ENCODE results near the gene SPATC1L. TPM values are rescaled to one million over a fixed set of nuclear protein-coding genes. Genes with fewer than 3 reads are reported as not detected.
A peak's percentile ranks its signal among the peaks of the same experiment; 100 is the strongest.
"Not testable (repeated sequence)": the region's sequence is repeated elsewhere in the genome, so short reads cannot be mapped to it uniquely, and the experiment has no call there.

SPATC1L gene
- total RNA-seq, 6 donors from 2014 or later: 0.91 to 22.0 (median 7.2) TPM

- Histone ChIP-seq H3K4me1 (peaks cover 8 to 39% (median 25%) of the 10 kb centered on the region in 4 donors), H3K9me3 (no peaks in the 10 kb centered on the region), H3K27ac (peak overlapping the region in 3 of 4 donors; percentile 72 to 90 (median 83)), H3K4me3 (no peak overlapping the region), H3K36me3 (peaks cover 0 to 30% (median 18%) of the 10 kb centered on the region in 4 donors), H3K27me3 (no peaks in the 10 kb centered on the region)
- 93 to 95% methylated on average over 8 of the region's 8 CpGs for WGBS, 2 donors
- no peak for ATAC-seq (ENCODE audit: low FRiP score in 2 of 2)
- TF ChIP-seq POLR2A (IDR thresholded peaks at IDR 0.05) (no peak), EP300 (IDR thresholded peaks at IDR 0.05) (no peak), POLR2AphosphoS5 (IDR thresholded peaks at IDR 0.05) (no peak)
- TF ChIP-seq, protein P1, sequence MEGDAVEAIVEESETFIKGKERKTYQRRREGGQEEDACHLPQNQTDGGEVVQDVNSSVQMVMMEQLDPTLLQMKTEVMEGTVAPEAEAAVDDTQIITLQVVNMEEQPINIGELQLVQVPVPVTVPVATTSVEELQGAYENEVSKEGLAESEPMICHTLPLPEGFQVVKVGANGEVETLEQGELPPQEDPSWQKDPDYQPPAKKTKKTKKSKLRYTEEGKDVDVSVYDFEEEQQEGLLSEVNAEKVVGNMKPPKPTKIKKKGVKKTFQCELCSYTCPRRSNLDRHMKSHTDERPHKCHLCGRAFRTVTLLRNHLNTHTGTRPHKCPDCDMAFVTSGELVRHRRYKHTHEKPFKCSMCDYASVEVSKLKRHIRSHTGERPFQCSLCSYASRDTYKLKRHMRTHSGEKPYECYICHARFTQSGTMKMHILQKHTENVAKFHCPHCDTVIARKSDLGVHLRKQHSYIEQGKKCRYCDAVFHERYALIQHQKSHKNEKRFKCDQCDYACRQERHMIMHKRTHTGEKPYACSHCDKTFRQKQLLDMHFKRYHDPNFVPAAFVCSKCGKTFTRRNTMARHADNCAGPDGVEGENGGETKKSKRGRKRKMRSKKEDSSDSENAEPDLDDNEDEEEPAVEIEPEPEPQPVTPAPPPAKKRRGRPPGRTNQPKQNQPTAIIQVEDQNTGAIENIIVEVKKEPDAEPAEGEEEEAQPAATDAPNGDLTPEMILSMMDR (IDR thresholded peaks at IDR 0.05): no peak
- no peak for DNase-seq
Observed at GRCh38 chr21:46187261-46187660, 3.0 kb upstream of the SPATC1L start.

DNA sequence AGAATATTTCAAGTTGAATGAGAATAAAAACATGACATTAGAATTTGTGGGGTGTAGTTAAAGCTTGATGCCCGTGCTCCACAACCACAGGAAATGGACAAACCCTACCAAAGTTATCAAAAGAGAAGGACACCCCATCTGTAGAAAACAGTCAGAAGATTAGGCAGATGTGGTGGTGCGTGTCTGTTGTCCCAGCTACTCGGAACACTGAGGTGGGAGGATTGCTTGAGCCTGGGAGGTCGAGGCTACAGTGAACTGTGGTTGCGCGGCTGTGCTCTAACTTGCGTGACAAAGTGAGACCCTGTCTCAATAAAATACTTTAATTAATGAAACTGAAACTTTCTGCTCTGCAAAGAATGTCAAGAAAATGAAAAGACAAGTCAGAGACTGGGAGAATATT, 1.5 kb upstream of the SPATC1L start:
- TF ChIP-seq, protein P1 (IDR thresholded peaks at IDR 0.05): no peak
- no peak for TF ChIP-seq POLR2AphosphoS5 (IDR thresholded peaks at IDR 0.05)
- TF ChIP-seq POLR2A (IDR thresholded peaks at IDR 0.05): no peak
- no peak for TF ChIP-seq EP300 (IDR thresholded peaks at IDR 0.05)
- Histone ChIP-seq H3K9me3 (no peaks in the 10 kb centered on the region), H3K27me3 (no peaks in the 10 kb centered on the region), H3K27ac (peak overlapping the region in 3 of 4 donors; percentile 76 to 94 (median 90)), H3K36me3 (peaks cover 0 to 14% (median 7%) of the 10 kb centered on the region in 4 donors), H3K4me1 (peaks cover 8 to 37% (median 22%) of the 10 kb centered on the region in 4 donors), H3K4me3 (peak overlapping the region in 1 of 4 donors; percentile 46)
- 79 to 87% methylated on average over 7 of the region's 7 CpGs for WGBS, 2 donors
- no peak for DNase-seq
- no peak for ATAC-seq (ENCODE audit: low FRiP score in 2 of 2)

DNA sequence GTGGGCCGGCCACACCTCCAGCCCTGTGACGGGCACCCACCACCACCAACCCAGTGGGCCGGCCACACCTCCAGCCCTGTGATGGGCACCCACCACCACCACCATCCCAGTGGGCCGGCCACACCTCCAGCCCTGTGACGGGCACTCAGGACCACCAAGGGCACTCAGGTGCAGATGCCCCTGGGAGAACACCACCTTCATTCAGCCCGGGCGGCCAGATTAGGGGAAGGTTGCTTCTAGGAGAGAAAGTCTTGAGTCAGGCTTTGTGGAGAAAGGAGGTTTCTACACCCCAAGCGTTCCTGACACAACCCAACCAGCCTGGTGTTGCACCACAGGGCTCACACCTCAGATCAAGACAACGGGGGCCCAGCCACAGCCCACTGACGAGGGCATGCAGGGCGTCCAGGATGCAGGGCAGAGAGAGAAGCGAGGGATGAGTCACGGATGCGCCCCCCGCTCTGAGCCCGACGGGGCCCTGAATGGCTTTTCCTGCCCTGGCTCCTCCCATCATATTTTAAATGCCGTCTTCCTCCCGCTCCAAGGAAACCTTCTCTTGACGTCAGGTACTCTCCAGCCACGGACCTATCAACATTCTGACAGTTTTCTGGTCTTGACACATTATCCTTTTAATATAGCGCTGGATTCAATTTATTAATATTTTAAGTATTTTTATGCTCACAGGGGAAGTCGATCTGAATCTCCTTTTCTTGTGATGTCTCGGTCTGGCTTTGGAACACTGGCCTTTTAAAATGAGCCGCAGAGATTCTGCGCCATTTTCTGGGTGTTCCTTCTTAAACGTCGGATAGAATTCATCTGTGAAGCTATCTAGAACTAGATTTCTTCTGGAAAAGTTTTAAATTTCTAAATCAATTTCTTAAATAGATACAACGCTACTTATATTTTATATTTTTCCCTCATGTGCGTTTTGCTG, 631 bp upstream of the SPATC1L start:
- 17 to 40% methylated on average over 21 to 28 of the region's 30 CpGs for WGBS, 2 donors
- H3K4me3 ChIP-seq: peak overlapping the region in 3 of 4 donors; percentile 46 to 82 (median 75)
- no peaks in the 10 kb centered on the region for H3K27me3 ChIP-seq
- ATAC-seq (ENCODE audit: low FRiP score in 2 of 2): peak; percentile 51 to 75
- peaks cover 0 to 6% (median 2%) of the 10 kb centered on the region in 4 donors for H3K36me3 ChIP-seq
- no peaks in the 10 kb centered on the region for H3K9me3 ChIP-seq
- H3K27ac ChIP-seq: peak overlapping the region in 3 of 4 donors; percentile 76 to 94 (median 90)
- TF ChIP-seq POLR2A (IDR thresholded peaks at IDR 0.05): peak in 2 of 4 donors; percentile 24 to 44
- TF ChIP-seq, protein P1 (IDR thresholded peaks at IDR 0.05): no peak
- TF ChIP-seq EP300 (IDR thresholded peaks at IDR 0.05): no peak
- peak; percentile 43 to 62 for TF ChIP-seq POLR2AphosphoS5 (IDR thresholded peaks at IDR 0.05)
- DNase-seq: peak; percentile 87 to 93
- peaks cover 6 to 33% (median 18%) of the 10 kb centered on the region in 4 donors for H3K4me1 ChIP-seq

DNA sequence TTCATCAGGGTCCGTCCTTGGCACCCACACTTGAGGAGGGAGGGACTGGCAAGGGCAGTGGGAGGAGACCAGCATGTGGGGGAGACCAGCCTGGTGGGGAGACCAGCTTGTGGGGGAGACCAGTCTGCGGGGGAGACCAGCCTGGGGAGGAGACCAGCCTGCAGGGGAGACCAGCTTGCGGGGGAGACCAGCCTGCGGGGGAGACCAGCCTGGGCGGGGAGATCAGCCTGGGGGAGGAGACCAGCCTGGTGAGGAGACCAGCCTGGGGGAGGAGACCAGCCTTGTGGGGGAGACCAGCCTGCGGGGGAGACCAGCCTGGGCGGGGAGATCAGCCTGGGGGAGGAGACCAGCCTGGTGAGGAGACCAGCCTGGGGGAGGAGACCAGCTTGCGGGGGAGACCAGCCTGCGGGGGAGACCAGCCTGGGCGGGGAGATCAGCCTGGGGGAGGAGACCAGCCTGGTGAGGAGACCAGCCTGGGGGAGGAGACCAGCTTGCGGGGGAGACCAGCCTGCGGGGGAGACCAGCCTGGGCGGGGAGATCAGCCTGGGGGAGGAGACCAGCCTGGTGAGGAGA, 836 bp downstream of the SPATC1L start:
- Histone ChIP-seq H3K4me3 (peak overlapping the region in 2 of 4 donors; percentile 75 to 82), H3K27ac (peak overlapping the region in 1 of 4 donors; percentile 70), H3K4me1 (peaks cover 0 to 19% (median 7%) of the 10 kb centered on the region in 4 donors)
- H3K36me3 ChIP-seq; H3K27me3 ChIP-seq; H3K9me3 ChIP-seq; ATAC-seq (ENCODE audit: low FRiP score in 2 of 2); DNase-seq: not testable (repeated sequence)
- 80 to 88% methylated on average over 1 of the region's 13 CpGs for WGBS, 2 donors

Data from upper lobe of left lung (tissue), 6 donors.